H1 (cell line): ENCODE data around the gene USP54. TPM values are rescaled to one million over a fixed set of nuclear protein-coding genes. Genes with fewer than 3 reads are reported as not detected.

ENCODE experiments used
- CBX8 ChIP-seq: fragments of 300-800, 300-1000 bp; sonication (generic); IDR thresholded peaks from 2 replicates; pipeline ENCODE4 v1.7.1; 2016; ENCODE audit warnings: low read depth, low read length, borderline replicate concordance
- KDM1A ChIP-seq: fragments of 200-600, 300-600 bp; sonication (generic); IDR thresholded peaks from 2 replicates; pipeline ENCODE4 v1.7.1; 2016; ENCODE audit warnings: mild to moderate bottlenecking, low read length, borderline replicate concordance
- RXRA ChIP-seq: IDR thresholded peaks from 2 replicates; pipeline ENCODE4 v1.6.1; 2011; ENCODE audit warnings: low read depth, mild to moderate bottlenecking, low read length, moderate library complexity; ENCODE audit not compliant: insufficient read depth
- SAP30 ChIP-seq: fragments of 300-600 bp; sonication (generic); IDR thresholded peaks from 2 replicates; pipeline ENCODE4 v1.7.1; 2012; ENCODE audit warnings: low read length, moderate library complexity, mild to moderate bottlenecking, inconsistent platforms; ENCODE audit not compliant: insufficient read depth, insufficient replicate concordance
- TEAD4 ChIP-seq: IDR thresholded peaks from 2 replicates; pipeline ENCODE4 v1.6.1; 2012; ENCODE audit warnings: low read depth, low read length, inconsistent platforms, mixed read lengths
- ZNF274 ChIP-seq: IDR thresholded peaks from 2 replicates; pipeline ENCODE4 v1.7.0; 2012; ENCODE audit warnings: low read length, borderline replicate concordance; ENCODE audit errors: extremely low read depth
- polyA plus RNA-seq, 7 experiments: library from polyadenylated mRNA; depleted of rRNA in 3 of 7; stranded (reverse) in 5 of 7; unstranded in 2 of 7; fragments of >200 nt in 5 of 7; fragments of 200-250 nt in 2 of 7; gene quantifications; 1 replicate in 5 of 7; 2 replicates in 1 of 7; 4 replicates in 1 of 7; pipeline versions ENCODE4 v1.2.1 to v1.2.3, GENCODE V29; 2011 to 2013; ENCODE audit warnings: missing spikeins in 2 of 7, mixed read lengths in 2 of 7
- total RNA-seq: library from RNA; stranded (reverse); fragmentation: NEBNext Ultra II Directional; extraction: Animal tissue kit (Norgen Biotek cat#: 25700); gene quantifications from 2 replicates; pipeline ENCODE4 v1.2.1, GENCODE V29; 2021

Gene USP54
- total and polyA plus RNA-seq, 2 of the 8 experiments (the other 6 are each of a cell fraction or from before 2014, with no cell fraction given), result 46.2 to 65.6 TPM

GRCh38 chr10:73614720-73615119 lies 23.6 kb upstream of the USP54 start (continued):
- TF ChIP-seq KDM1A (no peak), ZNF274 (no peak), RXRA (no peak), CBX8 (no peak), TEAD4 (no peak), SAP30 (no peak)
